Right ventricle myocardium inferior (tissue), 1 donor: ENCODE measurements around the gene CD209. TPM values are rescaled to one million over a fixed set of nuclear protein-coding genes. Genes with fewer than 3 reads are reported as not detected.

Experiments used
- ATAC-seq: fragments of 200-7000 bp; cut with Tn5 transposase; one replicate; pipeline ENCODE4 v1.9.1; 2020; ENCODE audit warnings: mild to moderate bottlenecking, moderate library complexity
- DNase-seq: peaks from one replicate; pipeline ENCODE4 v3.0.0; 2021; ENCODE audit errors: missing footprints
- intact Hi-C: fragments of 100-400 bp; cut with DNase I; formaldehyde crosslinking; loops from one replicate; pipeline ENCODE4 v1.11.0; 2022
- total RNA-seq: library from RNA; stranded (reverse); fragmentation: NEBNext Ultra II Directional; extraction: Animal tissue kit (Norgen Biotek cat#: 25700); gene quantifications from one replicate; pipeline ENCODE4 v1.2.1, GENCODE V29; 2021
- donor health status: DM: no; HTN: yes; CAD: no; lungs with severe emphysema.

CD209 gene
- total RNA-seq, 1 donor from 2014 or later: 15.6 TPM

DNA sequence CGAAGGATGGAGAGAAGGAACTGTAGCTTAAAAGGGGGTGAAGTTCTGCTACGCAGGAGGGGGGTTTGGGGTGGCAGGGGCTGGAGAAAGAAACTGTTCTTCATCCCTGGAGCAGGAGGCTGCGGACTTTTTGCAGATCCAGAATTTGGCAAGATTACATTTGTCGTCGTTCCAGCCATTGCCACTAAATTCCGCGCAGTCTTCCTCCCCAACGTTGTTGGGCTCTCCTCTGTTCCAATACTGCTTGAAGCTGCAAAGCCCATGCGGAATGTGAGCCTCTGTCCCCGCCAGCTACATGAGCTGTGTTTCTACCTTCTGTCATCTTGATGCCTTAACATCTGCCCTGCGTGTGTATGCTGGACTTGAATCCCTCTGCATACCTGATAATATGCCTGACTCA, 4.3 kb downstream of the CD209 start:
- DNase-seq: no peak
- ATAC-seq: no peak

DNA sequence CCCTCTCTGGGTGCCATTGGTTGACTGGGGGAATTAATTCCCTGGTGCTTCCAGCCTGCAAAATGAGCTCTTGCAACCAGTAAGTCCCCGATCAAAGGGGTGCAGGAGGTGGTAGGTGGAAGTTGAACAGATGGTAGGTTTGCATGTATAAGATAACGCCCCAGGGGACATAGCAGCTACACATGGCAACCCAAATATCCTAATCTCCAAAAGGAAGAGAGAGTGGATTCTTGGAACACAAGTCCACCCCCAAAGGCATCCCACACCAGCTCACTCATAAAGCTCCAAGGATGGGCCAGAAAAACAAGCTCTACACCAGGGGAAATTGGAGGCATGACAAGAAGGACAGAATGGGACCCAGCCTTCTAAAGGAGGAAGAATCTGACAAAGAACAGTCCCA, 4.8 kb downstream of the CD209 start:
- ATAC-seq (no peak), DNase-seq (no peak)
- intact Hi-C loops: no loop called here

More for the DNA sequence above, 4.3 kb downstream of the CD209 start:
- intact Hi-C loops: no loop called here

DNA sequence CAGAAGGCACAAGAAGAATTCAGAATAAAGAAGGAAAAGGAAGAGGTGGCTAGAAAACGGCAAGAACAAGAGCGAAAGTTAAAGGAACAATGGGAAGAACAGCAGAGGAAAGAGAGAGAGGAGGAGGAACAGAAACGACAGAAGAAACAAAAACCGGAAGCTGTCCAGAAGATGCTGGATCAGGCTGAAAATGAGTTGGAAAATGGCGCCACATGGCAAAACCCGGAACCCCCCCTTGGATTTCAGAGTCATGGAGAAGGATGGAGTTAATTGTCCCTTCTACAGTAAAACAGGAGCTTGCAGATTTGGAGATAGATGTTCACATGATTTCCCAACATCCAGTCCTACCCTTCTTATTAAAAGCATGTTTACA, 6.7 kb downstream of the CD209 start:
- DNase-seq (no peak), ATAC-seq (no peak)
- intact Hi-C loops: no loop called here

DNA sequence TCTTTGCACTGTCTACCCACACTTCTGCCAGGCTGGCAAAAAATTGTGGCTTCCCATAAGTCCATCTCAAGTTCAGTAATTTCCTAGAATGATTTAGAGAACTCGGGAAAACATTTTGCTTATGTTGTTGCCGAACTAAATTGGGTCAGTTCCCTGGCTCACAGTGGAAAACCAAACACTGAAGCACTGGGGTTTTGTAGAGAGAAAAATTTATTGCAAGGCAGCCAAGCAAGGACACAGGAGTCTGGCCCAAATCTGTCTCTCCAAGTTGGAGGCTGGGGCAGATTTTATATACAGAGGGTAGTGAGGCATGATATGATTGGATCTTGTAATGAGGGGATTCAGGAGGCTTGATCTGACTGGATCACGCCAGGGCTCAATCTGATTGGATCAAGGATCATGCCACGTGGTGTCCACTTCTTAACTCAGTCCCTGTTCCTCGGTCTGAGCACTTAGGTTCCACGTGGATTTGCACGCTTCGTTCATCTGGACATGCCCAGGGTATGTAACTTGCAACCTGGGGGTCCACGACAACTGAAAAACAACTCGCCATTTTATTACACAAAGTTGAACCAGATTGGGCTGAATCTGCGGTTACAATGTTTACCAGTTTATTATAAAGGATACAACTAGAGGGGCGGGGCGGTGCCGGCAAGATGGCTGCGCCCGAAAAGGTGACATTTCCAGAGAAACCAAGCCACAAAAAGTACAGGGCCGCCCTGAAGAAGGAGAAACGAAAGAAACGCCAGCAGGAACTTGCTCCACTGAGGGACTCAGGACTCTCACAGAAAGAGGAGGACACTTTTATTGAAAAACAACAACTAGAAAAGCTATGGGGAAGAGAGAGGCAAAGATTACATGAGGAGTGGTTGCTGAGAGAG, 7.3 kb downstream of the CD209 start:
- DNase-seq (no peak), ATAC-seq (no peak)
- intact Hi-C loops: no loop called here

DNA sequence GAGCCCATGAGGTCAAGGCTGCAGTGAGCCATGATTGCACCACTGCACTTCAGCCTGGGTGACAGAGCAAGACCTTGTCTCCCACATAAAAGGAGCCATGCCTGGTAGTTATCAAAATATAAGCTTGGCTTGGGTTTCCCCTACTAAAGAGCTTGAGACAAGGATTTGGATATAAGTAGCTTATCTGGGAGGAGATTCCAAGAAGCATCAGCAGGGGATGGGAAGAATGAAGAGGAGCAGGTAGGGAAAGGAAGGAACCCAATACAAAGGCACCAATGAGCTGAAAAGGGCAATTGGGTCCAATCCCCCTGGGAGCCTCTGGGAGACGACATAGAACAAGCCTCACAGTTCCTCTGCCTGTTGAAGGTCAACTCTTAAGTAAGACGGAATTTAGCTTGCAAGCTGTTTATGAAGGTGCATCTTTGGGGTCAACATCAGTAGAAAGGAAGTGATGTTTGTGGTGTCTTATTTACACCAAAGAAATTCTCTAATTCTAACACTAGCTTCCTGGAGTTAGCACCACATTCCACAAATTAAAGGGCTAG, 8.1 kb downstream of the CD209 start:
- intact Hi-C loops: no loop called here
- DNase-seq (no peak), ATAC-seq (no peak)

DNA sequence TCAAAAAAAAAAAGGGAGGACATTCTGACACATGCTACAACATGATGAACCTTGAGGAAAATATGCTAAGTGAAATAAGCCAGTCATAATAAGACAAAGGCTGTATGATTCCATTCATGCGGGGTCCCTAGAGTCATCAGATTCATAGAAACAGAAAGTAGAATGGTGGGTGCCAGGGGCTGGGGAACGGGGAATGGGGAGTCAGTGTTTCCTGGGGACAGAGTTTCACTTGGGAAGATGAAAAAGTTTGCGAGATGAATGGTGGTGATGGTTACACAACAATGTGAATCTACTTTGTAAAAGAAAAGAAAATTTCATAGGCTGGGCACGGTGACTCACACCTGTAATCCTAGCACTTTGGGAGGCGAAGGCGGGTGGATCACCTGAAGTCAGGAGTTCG, 9.3 kb downstream of the CD209 start:
- no peak for ATAC-seq
- intact Hi-C loops: no loop called here
- DNase-seq: no peak

DNA sequence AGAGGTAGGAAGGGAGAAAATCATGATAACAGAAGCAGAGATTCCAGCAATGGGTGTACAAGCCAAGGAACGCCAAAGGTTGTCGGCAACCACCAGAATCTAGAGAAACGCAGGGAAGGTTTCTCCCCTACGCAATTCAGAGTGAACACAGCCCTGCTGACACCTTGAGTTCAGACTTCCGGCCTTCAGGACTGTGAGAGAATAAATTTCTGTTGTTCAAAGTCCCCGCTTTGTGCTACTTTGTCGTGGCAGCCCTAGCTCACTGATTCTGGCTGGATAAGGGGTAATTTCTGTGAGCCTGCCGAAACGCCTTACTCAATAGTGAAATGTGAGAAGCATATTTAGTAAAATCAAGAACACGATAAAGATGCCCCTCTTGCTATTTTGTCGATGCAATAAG, 10.1 kb downstream of the CD209 start:
- intact Hi-C loops: no loop called here
- ATAC-seq (no peak), DNase-seq (no peak)

DNA sequence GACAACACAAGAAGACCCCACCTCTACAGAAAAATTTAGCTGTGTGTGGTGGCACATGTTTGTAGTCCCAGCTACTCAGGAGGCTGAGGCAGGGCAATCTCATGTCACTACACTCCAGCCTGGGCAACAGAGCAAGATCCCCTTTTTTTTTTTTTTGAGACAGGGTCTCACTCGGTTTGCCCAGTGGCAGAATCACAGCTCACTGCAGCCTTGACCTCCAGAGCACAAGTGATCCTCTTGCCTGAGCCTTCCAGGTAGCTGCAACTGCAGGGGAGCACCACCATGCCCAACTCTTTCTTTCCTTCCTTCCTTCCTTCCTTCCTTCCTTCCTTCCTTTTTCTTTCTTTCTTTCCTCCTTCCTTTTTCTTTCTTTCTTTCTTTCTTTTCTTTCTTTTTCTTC, 11.2 kb downstream of the CD209 start:
- no peak for DNase-seq
- intact Hi-C loops: no loop called here
- no peak for ATAC-seq

DNA sequence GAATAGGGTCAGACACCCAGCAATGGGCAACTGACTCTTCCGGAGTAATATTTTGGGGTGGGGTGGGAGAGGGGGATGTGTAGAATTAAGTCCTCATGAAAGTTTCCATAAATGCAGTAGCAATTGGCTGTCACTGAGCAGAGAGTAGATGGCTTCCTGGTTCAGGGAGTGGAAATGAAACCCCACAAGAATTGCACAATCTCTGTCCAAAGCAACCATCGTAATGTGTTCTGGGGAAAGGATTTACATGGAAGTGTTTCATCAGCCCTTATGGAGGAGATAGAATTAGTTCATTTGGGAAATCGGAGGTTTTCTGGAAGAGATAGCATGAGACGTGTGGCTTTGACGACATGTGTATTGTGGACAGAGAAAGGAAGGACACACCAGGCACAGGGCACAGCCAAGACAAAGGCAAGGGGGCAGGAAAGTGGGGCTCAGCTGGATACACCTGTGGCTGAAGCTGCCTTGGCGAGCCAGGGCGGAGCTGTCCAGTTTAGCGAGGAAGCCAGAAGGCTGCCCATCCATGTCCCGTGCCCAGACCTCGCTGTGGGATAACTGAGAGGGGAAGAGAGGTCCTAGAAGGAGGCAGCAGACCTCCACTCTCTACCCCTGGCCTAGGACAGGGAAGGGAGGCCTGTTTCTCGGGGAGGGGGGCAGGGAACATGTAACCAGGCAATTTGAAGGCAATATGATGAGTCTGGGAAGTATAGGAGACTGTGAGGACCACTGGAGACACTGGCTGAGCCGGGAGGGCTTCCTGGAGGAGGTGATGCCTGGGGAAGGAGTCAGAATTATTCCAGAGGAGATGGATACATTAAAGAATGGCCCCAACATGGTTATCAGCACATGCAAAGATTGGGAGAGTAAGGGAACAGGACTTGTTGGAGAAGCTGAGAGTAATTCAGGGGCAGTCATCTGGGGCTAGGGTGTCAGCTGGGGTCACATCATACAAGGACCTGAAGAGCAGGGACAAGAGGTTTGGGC, 12.8 kb downstream of the CD209 start:
- DNase-seq (no peak), ATAC-seq (peak; percentile 53)
- intact Hi-C loops: no loop called here

DNA sequence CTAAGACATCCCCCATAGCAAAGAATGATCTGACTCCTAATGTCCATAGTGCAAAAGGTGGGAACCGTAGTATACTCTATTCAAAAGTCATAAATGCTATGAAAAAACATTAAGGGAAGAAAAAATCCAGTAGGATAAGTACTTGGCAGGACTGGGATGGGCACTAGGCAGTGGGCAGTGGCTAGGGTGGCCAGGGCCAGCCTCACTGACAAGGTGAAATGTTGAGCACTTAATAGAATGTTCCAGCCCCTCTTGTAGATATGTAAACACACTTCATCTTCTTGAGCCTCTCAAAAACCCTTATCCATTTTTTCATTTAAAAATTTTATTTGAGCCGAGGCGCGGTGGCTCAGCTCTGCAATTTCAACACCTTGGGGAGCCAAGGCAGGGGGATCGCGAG, 14.0 kb downstream of the CD209 start:
- ATAC-seq: no peak
- intact Hi-C loops: no loop called here
- DNase-seq: no peak

DNA sequence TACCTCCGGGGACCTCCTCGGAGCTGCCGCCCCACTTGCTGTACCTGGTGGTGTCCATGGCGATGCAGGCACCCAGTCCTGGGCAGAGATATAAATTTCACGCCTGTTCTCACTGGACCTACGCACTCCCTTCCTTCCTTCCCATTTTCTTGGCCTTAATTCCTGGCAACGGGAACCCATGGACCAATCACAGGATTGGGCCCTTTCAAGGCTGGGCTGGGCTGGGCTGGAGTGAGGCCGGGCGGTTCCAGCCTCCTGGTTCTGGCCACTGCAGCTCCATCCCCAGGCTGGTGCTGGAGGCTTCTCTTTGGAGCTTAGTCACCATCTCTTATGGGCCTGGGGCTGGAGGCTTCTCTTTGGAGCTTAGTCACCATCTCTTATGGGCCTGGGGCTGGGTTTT, 15.3 kb downstream of the CD209 start, which contains the start of gene CLEC4G:
CLEC4G (minus strand) TSS at position 66 of the 400 bp plus-strand sequence; CDS start at position 58, 8 bp downstream.
- ATAC-seq: no peak
- intact Hi-C loops: no loop called here

DNA sequence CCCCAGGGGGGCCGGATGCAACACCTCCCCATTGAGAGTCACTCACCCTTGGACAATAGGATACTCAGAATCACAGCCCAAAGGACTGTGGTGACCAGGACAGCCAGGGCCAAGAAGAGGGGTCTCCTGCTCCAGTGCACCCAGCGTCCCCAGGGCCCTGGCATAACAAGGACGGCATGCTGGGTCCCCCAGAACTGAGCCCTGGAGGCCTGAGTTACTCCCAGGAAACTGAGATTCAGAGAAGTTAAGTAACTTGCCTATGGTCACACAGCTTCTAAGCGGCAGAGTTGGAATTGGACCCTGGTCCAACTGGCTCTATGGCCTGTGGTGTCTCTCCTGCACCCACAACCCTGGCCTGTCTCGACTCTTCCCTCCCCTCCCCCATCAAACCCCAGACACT, 15.7 kb downstream of the CD209 start:
- no peak for DNase-seq
- no peak for ATAC-seq
- intact Hi-C loops: no loop called here

More for the DNA sequence above, 15.3 kb downstream of the CD209 start, which contains the start of gene CLEC4G:
- DNase-seq: no peak

DNA sequence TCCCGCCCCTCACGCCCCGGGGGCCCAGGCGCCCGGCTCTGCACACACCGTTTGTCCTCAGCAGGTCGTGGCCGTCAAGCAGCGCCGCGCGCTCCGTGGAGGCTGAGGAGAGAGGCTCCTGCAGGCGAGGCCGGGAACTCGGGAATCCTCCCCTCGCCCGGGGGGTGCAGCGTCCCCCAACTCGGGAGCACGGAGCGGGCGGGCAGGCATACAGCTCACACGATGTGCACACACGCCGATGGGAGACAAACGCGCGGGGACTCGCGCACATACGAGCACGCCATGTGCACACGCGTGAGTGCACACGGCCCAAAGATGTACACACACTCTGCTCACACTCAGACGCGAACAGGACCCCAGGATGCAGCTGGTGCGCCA, 16.1 kb downstream of the CD209 start:
- DNase-seq (no peak), ATAC-seq (no peak)
- intact Hi-C loops: no loop called here

DNA sequence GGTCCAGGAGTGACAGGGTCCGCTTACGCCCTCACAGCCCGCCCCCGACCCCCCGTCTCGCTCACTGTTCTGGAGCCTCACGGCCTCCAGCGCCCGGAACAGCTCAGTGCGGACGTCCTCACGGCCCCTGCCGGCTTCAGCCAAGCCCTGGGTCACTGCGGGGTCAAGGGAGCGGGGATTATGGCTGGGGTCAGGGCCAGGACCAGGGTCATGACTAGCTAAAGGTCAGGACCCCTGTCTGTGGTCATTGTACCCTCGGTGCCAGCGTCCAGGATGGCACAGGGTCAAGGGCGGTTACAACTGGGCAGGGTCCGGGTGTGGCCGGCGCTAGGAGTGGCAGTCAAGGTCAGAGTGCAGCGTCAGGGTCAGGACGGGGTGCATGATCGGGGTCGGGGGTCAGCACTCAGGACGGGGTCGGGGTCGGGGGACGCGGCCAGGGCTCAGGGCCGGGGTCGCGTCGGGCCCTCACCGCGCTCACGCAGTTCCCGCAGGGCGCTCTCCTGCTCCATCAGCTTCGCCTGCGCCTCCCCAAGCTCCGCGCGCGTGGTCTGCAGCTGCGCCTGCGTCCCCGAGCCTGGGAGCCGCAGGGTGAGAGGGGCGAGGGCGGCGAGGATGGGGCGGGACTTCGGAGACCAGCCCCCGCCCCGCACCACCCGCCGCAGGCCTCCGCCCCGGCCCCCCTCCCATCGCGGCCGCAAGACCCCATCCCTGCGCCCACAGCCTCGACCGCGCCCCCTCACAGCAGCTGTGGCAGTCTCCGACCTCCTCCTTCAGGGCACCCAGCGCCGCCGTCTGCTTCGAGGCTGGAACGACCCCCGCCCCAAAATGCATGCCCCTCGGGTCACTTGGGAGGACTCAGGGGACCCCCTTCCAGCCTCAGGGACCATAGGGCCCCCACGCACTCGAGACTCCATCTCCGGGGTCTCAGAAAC, 16.8 kb downstream of the CD209 start:
- DNase-seq (no peak), ATAC-seq (peak; percentile 7)
- intact Hi-C loops: no loop called here

DNA sequence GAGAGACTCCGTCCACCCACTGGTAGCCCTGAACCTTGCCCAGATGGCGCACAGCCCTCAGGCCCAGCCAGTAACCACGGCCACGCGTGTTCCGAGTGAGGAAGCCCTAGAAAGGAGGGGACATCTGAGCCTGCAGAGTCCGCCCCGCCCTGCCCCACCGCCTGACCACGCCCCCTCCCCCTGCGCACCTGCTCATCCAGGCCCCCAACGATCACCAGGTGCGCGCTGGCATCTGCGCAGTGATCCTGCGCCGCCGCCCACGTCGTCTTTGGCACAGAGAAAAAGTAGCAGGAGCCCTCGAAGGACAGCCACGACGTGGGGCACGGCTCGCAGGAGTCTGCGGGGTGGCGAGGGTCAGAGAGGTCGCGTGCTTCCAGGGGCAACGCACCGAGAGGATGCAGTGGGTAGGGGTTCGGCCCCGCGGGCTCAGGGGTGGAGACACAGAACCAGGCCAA, 17.5 kb downstream of the CD209 start:
- intact Hi-C loops: no loop called here
- DNase-seq (no peak), ATAC-seq (no peak)

DNA sequence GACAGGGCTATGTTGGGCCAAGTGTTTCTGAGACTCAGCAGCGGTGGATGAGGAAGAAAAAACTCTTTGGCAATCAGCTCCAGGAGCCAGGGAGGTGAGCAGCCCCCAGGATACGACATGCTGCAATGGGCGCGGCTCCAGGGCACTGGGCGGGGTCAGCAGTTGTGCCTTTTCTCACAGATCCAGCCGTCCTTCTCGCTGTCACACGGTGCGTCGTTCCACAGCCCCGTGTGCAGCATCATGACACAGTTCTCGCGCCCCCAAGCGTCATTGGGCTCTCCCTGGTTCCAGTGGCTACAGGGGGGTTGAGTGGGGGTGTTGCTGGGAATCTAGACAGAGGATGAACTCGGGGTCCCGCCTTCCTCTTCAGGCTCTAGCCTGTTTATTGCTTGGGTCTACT, 18.1 kb downstream of the CD209 start:
- intact Hi-C loops: no loop called here
- DNase-seq (no peak), ATAC-seq (no peak)

DNA sequence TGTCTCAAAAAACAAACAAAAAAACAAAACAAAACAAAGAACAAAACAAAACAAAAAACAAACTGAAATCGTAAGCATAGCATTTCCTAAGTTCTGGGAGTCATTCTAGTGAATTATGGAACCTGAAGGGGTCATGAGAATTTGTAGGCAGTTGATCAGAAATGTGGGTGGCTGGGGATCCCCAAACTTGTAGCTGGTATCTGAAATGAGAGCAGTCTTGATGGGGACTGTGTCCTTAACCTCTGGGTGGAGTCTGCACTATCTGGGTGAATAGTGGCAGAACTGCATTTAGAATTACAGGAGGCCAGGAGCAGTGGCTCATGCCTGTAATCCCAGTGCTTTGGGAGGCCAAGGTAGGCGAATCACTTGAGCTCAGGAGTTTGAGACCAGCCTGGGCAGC, 21.5 kb downstream of the CD209 start:
- no peak for ATAC-seq
- DNase-seq: no peak
- intact Hi-C loops: no loop called here

DNA sequence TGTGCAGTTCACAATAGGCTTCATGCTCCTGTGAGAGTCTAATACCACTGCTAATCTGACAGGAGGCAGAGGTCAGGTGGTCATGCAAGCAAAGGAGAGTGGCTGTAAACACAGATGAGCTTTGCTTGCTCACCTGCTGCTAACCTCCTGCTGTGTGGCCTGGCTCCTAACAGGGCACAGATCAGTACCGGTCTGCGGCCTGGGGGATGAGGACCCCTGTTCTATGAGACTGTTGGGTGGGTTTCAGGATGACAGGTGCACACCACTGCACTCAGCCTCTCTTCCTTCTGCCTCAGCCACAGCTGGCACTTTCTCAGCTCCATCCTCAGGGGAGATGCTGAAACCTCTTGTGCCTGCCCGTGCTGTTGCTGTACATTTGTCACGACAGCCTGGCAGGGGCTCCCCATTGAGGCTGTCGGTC, 25.1 kb downstream of the CD209 start:
- DNase-seq (no peak), ATAC-seq (no peak)
- intact Hi-C loops: no loop called here
